Liver (tissue), 9 donors: Measurements from ENCODE around the gene USP9Y. TPM values are rescaled to one million over a fixed set of nuclear protein-coding genes. Genes with fewer than 3 reads are reported as not detected.

ENCODE experiments used
- DNase-seq: peaks from one replicate; pipeline ENCODE4 v3.0.0-alpha.2; 2017; ENCODE audit warnings: low spot score
- H3K27ac ChIP-seq, 2 donors: one replicate each; pipeline ENCODE4 v1.7.0; 2013; ENCODE audit warnings: inconsistent platforms in 2 of 2, low read length in 2 of 2, control low read depth in 1 of 2, low read depth in 1 of 2, mild to moderate bottlenecking in 1 of 2
- H3K27me3 ChIP-seq, 4 donors: one replicate each; pipeline versions ENCODE4 v1.6.1 to v1.7.0; 2013; ENCODE audit warnings: low read length in 3 of 4, inconsistent platforms in 1 of 4, mild to moderate bottlenecking in 1 of 4, moderate library complexity in 1 of 4; ENCODE audit not compliant: control insufficient read depth in 4 of 4, insufficient read depth in 4 of 4
- H3K36me3 ChIP-seq, 4 donors: one replicate each; pipeline versions ENCODE4 v1.6.1 to v1.7.0; 2013; ENCODE audit warnings: low read length in 3 of 4, mild to moderate bottlenecking in 3 of 4, low read depth in 1 of 4, moderate library complexity in 1 of 4; ENCODE audit not compliant: control insufficient read depth in 4 of 4, insufficient read depth in 3 of 4
- H3K4me1 ChIP-seq, 4 donors: one replicate each; pipeline versions ENCODE4 v1.6.1 to v1.7.0; 2013; ENCODE audit warnings: low read length in 3 of 4, mild to moderate bottlenecking in 3 of 4, moderate library complexity in 1 of 4; ENCODE audit not compliant: control insufficient read depth in 4 of 4, insufficient read depth in 4 of 4
- H3K4me3 ChIP-seq, 3 donors: one replicate each; pipeline versions ENCODE4 v1.6.1 to v1.7.0; 2013; ENCODE audit warnings: low read length in 3 of 3, control low read depth in 1 of 3, low read depth in 1 of 3, mild to moderate bottlenecking in 1 of 3
- H3K9ac ChIP-seq, 2 donors: one replicate each; pipeline ENCODE4 v1.7.0; 2013; ENCODE audit warnings: low read length in 2 of 2, mild to moderate bottlenecking in 2 of 2, moderate library complexity in 2 of 2, control low read depth in 1 of 2, low read depth in 1 of 2
- H3K9me3 ChIP-seq, 4 donors: one replicate each; pipeline versions ENCODE4 v1.6.1 to v1.7.0; 2013; ENCODE audit warnings: low read length in 3 of 4; ENCODE audit not compliant: control insufficient read depth in 4 of 4
- ATF3 ChIP-seq: IDR thresholded peaks from 2 replicates; pipeline ENCODE4 v1.6.1; 2016; ENCODE audit warnings: antibody characterized with exemption
- CTCF ChIP-seq: fragments of 150-350 bp; IDR thresholded peaks from 2 replicates; pipeline ENCODE4 v1.5.1; 2017; ENCODE audit warnings: improper control_type of control experiment, low read depth, low read length; ENCODE audit not compliant: missing input control
- EGR1 ChIP-seq, 2 donors: IDR thresholded peaks; 2 replicates each; pipeline ENCODE4 v1.6.1; 2016 to 2018; ENCODE audit warnings: antibody characterized with exemption in 2 of 2, low read depth in 2 of 2
- FOXA1 ChIP-seq: IDR thresholded peaks from 2 replicates; pipeline ENCODE4 v1.6.1; 2016; ENCODE audit warnings: antibody characterized with exemption
- FOXA2 ChIP-seq: IDR thresholded peaks from 2 replicates; pipeline ENCODE4 v1.6.1; 2016; ENCODE audit warnings: antibody characterized with exemption
- HNF4G ChIP-seq: IDR thresholded peaks from 2 replicates; pipeline ENCODE4 v1.6.1; 2016; ENCODE audit warnings: antibody characterized with exemption
- MAX ChIP-seq: IDR thresholded peaks from 2 replicates; pipeline ENCODE4 v1.6.1; 2016; ENCODE audit warnings: antibody characterized with exemption
- NR2F2 ChIP-seq: IDR thresholded peaks from 2 replicates; pipeline ENCODE4 v1.6.1; 2016; ENCODE audit warnings: antibody characterized with exemption
- RAD21 ChIP-seq, 2 donors: IDR thresholded peaks; 2 replicates each; pipeline ENCODE4 v1.6.1; 2016; ENCODE audit warnings: antibody characterized with exemption in 2 of 2, mild to moderate bottlenecking in 2 of 2
- SP1 ChIP-seq: IDR thresholded peaks from 2 replicates; pipeline ENCODE4 v1.6.1; 2018; ENCODE audit warnings: antibody characterized with exemption, mild to moderate bottlenecking
- TAF1 ChIP-seq: conservative IDR thresholded peaks from 2 replicates; pipeline ENCODE4 v1.6.1; 2016; ENCODE audit warnings: antibody characterized with exemption, mild to moderate bottlenecking
- YY1 ChIP-seq: IDR thresholded peaks from 2 replicates; pipeline ENCODE4 v1.6.1; 2016; ENCODE audit warnings: antibody characterized with exemption, mild to moderate bottlenecking
- ZBTB33 ChIP-seq: IDR thresholded peaks from 2 replicates; pipeline ENCODE4 v1.6.1; 2016; ENCODE audit warnings: antibody characterized with exemption
- WGBS: extraction: QIAGEN DNeasy Blood & Tissue Kit; methylation state at CpG from one replicate; pipeline ENCODE4 v1.1.7; 2013; 5-methylcytosine and 5-hydroxymethylcytosine counted together
- polyA plus RNA-seq, 2 donors: library from polyadenylated mRNA; stranded (reverse) in 1 of 2; unstranded in 1 of 2; fragments of 200-250 nt in 1 of 2; fragments of >200 nt in 1 of 2; fragmentation: Nextera tagmentation in 1 of 2; extraction: Ambion mirVana in 1 of 2; gene quantifications; one replicate each; pipeline versions ENCODE4 v1.2.1 to v1.2.3, GENCODE V29; 2013 to 2015
- total RNA-seq, 2 donors: library from RNA; depleted of rRNA; stranded (reverse); fragments of >200 nt; gene quantifications; one replicate each; pipeline ENCODE4 v1.2.3, GENCODE V29; 2014
- donor health status: healthy.
- donor health status: healthy.
- donor health status: healthy.
- donor health status: healthy.
- donor health status: healthy.

Gene USP9Y
- total and polyA plus RNA-seq, 4 donors: 3.7 to 10.1 TPM; not detected in 2

- TF ChIP-seq YY1 (no peak), ATF3 (no peak), HNF4G (no peak), NR2F2 (no peak)
Measured at GRCh38 chrY:12904618-12905516, 203.8 kb downstream of the USP9Y start, which contains the start of gene DDX3Y (continued).

GRCh38 chrY:12905517-12905872, 204.5 kb downstream of the USP9Y start:
- Histone ChIP-seq H3K27me3 (no peaks in the 10 kb centered on the region), H3K9ac (peak overlapping the region in 1 of 2 donors; percentile 99), H3K9me3 (no peaks in the 10 kb centered on the region), H3K4me3 (peak overlapping the region in 2 of 3 donors; percentile 65), H3K4me1 (no peaks in the 10 kb centered on the region), H3K27ac (peak overlapping the region in 1 of 2 donors; percentile 90), H3K36me3 (no peaks in the 10 kb centered on the region)
- no peak for TF ChIP-seq TAF1
- TF ChIP-seq ZBTB33: no peak
- TF ChIP-seq ATF3: no peak
- TF ChIP-seq MAX: no peak
- no peak for TF ChIP-seq SP1
- TF ChIP-seq EGR1 (IDR thresholded peaks at IDR 0.05; ENCODE audit: low read depth in 2 of 2): no peak
- no peak for TF ChIP-seq YY1
- TF ChIP-seq NR2F2: no peak
- WGBS: 0% methylated on average over 19 of the region's 19 CpGs
- DNase-seq: peak; percentile 61

- WGBS: under 1% methylated on average over 15 of the region's 15 CpGs
- H3K4me3 ChIP-seq: peak overlapping the region in 2 of 3 donors; percentile 65
- H3K27ac ChIP-seq: peak overlapping the region in 1 of 2 donors; percentile 90
- H3K36me3 ChIP-seq: no peaks in the 10 kb centered on the region
- peak overlapping the region in 1 of 2 donors; percentile 99 for H3K9ac ChIP-seq
- no peaks in the 10 kb centered on the region for H3K4me1 ChIP-seq
- DNase-seq: no peak
- TF ChIP-seq CTCF (no peak), NR2F2 (no peak), YY1 (no peak), MAX (no peak), RAD21 (IDR thresholded peaks at IDR 0.05) (no peak), HNF4G (no peak), FOXA2 (no peak), FOXA1 (no peak), ZBTB33 (no peak), SP1 (no peak)
- no peaks in the 10 kb centered on the region for H3K27me3 ChIP-seq
- H3K9me3 ChIP-seq: no peaks in the 10 kb centered on the region
Measured at GRCh38 chrY:12905895-12906294, 204.9 kb downstream of the USP9Y start.
